BJ (cell line): ENCODE measurements around the gene PRR27. TPM values are rescaled to one million over a fixed set of nuclear protein-coding genes. Genes with fewer than 3 reads are reported as not detected.

Experiments used
- CTCF ChIA-PET: fragments of 350-600 bp; formaldehyde crosslinking; extraction: SDS; loops from one replicate; lab custom pipeline; 2021; ENCODE audit warnings: antibody characterized with exemption, inconsistent platforms; lab: Yijun Ruan, JAX
- POLR2A ChIA-PET: fragments of 300-600 bp; sonication (Branson Sonifier 250); formaldehyde crosslinking; extraction: SDS; loops from one replicate; lab custom pipeline; 2021; ENCODE audit warnings: antibody characterized with exemption; lab: Charles Lee
- DNase-seq: peaks from one replicate; pipeline ENCODE4 v3.0.0-alpha.2; 2011; ENCODE audit warnings: low read depth
- H3K27me3 ChIP-seq: 2 replicates; pipeline ENCODE4 v1.6.0; 2011; ENCODE audit warnings: low read length; ENCODE audit not compliant: control insufficient read depth, insufficient read depth
- H3K36me3 ChIP-seq: 2 replicates; pipeline ENCODE4 v1.5.1; 2011; ENCODE audit warnings: low read length; ENCODE audit not compliant: control insufficient read depth, insufficient read depth
- H3K4me3 ChIP-seq: 2 replicates; pipeline ENCODE4 v1.5.1; 2011; ENCODE audit warnings: low read depth, mild to moderate bottlenecking, control low read depth, low read length
- polyA plus RNA-seq: library from polyadenylated mRNA; depleted of rRNA; stranded (reverse); fragments of >200 nt; gene quantifications from 2 replicates; pipeline ENCODE4 v1.2.3, GENCODE V29; 2011
- TF ChIP-seq, protein P1 (sequence below): IDR thresholded peaks from 2 replicates; pipeline ENCODE4 v1.5.1; 2011; ENCODE audit warnings: low read depth, mild to moderate bottlenecking, control low read depth, inconsistent platforms, low read length, moderate library complexity; ENCODE audit not compliant: insufficient read depth

Gene PRR27
- polyA plus RNA-seq, 1 experiment = not detected

DNA sequence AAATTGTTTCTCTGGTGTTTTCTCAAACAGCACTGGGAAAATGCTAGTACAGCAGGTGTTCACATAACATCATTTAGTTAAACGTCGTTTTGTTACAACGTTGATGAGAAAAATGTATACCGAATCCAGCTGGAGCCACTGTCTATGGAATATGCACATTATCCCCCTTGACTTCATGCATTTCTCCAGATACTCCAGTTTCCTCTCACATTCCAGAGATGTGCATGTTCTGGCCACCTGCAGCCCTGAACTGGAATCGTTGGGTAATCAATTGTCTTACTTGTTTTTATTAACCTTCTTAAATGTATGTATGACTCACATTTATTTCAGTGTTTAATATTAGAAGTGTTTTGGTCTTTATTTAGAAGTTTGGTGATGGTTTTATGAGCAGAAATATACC lies 23.1 kb downstream of the PRR27 start:
- DNase-seq = no peak
- Histone ChIP-seq H3K27me3 (no peaks in the 10 kb centered on the region), H3K36me3 (no peaks in the 10 kb centered on the region), H3K4me3 (no peak overlapping the region)
- CTCF ChIA-PET = no interaction called here
- POLR2A ChIA-PET = no interaction called here
- TF ChIP-seq, protein P1, sequence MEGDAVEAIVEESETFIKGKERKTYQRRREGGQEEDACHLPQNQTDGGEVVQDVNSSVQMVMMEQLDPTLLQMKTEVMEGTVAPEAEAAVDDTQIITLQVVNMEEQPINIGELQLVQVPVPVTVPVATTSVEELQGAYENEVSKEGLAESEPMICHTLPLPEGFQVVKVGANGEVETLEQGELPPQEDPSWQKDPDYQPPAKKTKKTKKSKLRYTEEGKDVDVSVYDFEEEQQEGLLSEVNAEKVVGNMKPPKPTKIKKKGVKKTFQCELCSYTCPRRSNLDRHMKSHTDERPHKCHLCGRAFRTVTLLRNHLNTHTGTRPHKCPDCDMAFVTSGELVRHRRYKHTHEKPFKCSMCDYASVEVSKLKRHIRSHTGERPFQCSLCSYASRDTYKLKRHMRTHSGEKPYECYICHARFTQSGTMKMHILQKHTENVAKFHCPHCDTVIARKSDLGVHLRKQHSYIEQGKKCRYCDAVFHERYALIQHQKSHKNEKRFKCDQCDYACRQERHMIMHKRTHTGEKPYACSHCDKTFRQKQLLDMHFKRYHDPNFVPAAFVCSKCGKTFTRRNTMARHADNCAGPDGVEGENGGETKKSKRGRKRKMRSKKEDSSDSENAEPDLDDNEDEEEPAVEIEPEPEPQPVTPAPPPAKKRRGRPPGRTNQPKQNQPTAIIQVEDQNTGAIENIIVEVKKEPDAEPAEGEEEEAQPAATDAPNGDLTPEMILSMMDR = no peak

GRCh38 chr4:70178075-70178660 lies 24.1 kb downstream of the PRR27 start:
- Histone ChIP-seq H3K36me3 (no peaks in the 10 kb centered on the region), H3K4me3 (no peak overlapping the region), H3K27me3 (no peaks in the 10 kb centered on the region)
- TF ChIP-seq, protein P1 = no peak
- ChIA-PET CTCF (no interaction called here), POLR2A (no interaction called here)
- DNase-seq = no peak

- TF ChIP-seq, protein P1 = no peak
- CTCF ChIA-PET = no interaction called here
- H3K4me3 ChIP-seq = no peak overlapping the region
- DNase-seq = no peak
- no peaks in the 10 kb centered on the region for H3K27me3 ChIP-seq
- POLR2A ChIA-PET = no interaction called here
- H3K36me3 ChIP-seq = no peaks in the 10 kb centered on the region
Measured at GRCh38 chr4:70179811-70180210, 25.8 kb downstream of the PRR27 start.

DNA sequence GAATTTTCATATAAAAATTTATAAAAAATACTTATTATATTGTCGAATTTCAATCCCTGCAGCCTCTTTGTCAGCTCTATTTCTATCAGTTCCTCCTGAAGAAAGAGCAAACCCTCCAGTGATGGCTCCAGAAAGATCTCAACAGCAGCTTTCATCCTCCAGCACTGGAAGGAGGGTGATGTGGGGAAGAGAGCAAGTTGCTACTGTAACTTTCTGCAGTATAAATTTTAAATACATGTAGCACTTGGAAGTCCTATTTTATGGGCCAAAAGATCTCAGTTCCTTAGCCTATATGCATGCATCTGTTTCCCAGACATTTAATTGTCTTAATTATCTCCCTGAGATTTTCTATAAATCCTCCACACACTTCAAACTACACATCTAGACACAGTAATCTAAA lies 27.8 kb downstream of the PRR27 start:
- TF ChIP-seq, protein P1 = no peak
- Histone ChIP-seq H3K36me3 (no peaks in the 10 kb centered on the region), H3K27me3 (no peaks in the 10 kb centered on the region), H3K4me3 (no peak overlapping the region)
- ChIA-PET POLR2A (no interaction called here), CTCF (interaction anchor here (2.2 kb wide), 1 partner anchor 12 kb away, joined by 6 read pairs; no protein-coding TSS in a partner anchor)
- no peak for DNase-seq

DNA sequence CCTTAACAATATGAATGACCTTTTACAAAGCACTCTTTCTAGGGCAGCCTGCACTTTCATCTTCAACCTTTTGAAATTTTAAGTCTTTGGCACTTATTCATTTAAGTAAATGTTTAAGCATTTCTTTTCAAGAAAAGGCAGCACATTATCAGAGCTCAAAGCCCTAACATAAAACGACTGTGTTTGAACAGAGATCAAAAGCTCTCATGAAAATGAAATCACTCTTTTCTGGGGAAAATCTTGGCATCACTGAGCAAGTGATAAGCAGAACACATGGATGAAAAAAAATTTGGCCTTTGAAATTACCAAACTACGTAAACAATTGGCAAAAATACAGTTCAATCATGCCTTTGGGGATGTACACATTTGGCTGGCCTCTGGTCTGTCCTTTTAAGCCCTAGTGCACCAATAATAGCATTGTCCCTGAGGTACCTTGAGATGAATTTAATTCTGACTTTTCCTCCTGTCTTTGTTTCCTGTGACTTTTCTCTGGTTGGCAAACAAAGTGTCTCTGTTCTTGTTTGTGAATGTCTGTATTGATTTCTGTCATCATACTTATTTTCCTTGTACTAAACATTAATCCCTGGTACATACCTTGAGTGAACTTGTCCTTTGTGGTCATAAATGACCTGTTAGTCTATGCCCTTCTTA lies 28.6 kb downstream of the PRR27 start:
- no peak for DNase-seq
- TF ChIP-seq, protein P1 = no peak
- CTCF ChIA-PET = interaction anchor here (2.2 kb wide), 1 partner anchor 12 kb away, joined by 6 read pairs; no protein-coding TSS in a partner anchor
- Histone ChIP-seq H3K27me3 (no peaks in the 10 kb centered on the region), H3K4me3 (no peak overlapping the region), H3K36me3 (no peaks in the 10 kb centered on the region)
- POLR2A ChIA-PET = no interaction called here
